Effector memory CD4-positive, alpha-beta T cell (primary cell): Measurements from ENCODE around the gene MOSPD3.

ENCODE experiments used
- DNase-seq, 3 donors: peaks; one replicate each; pipeline ENCODE4 v3.0.0-alpha.2; 2020
- H3K27ac ChIP-seq: 2 replicates; pipeline ENCODE4 v1.7.0; 2013; ENCODE audit warnings: mild to moderate bottlenecking, low read length, moderate library complexity; ENCODE audit not compliant: insufficient read depth, poor library complexity, severe bottlenecking
- H3K27me3 ChIP-seq: replicated peaks from 2 replicates; pipeline ENCODE4 v1.7.0; 2013; ENCODE audit warnings: mild to moderate bottlenecking, low read length; ENCODE audit not compliant: insufficient read depth, control insufficient read depth, poor library complexity, severe bottlenecking
- H3K36me3 ChIP-seq: 2 replicates; pipeline ENCODE4 v1.7.0; 2013; ENCODE audit warnings: mild to moderate bottlenecking, low read length, moderate library complexity; ENCODE audit not compliant: control insufficient read depth, insufficient read depth
- H3K4me1 ChIP-seq: 2 replicates; pipeline ENCODE4 v1.7.0; 2013; ENCODE audit warnings: low read length, mild to moderate bottlenecking; ENCODE audit not compliant: control insufficient read depth, insufficient read depth, poor library complexity, severe bottlenecking
- H3K4me3 ChIP-seq: 2 replicates; pipeline ENCODE4 v1.7.0; 2013; ENCODE audit warnings: low read length, low read depth, mild to moderate bottlenecking; ENCODE audit not compliant: insufficient read depth, poor library complexity, severe bottlenecking
- H3K9me3 ChIP-seq: 2 replicates; pipeline ENCODE4 v1.7.0; 2013; ENCODE audit warnings: mild to moderate bottlenecking, low read length, moderate library complexity; ENCODE audit not compliant: control insufficient read depth

Gene MOSPD3

DNA sequence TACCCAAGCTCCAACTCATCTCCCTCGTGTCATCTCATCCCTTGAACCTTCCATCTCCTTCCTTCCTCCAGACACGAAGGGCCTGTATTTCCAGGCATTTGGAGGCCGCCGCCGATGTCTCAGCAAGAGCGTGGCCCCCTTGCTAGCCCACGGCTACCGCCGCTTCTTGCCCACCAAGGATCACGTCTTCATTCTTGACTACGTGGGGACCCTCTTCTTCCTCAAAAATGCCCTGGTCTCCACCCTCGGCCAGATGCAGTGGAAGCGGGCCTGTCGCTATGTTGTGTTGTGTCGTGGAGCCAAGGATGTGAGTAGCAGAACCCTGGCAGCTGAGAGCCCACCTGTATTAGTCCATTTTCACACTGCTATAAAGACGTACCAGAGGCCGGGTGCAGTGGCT is 20.7 kb upstream of the MOSPD3 start:
- Histone ChIP-seq H3K36me3 (no peaks in the 10 kb centered on the region), H3K27me3 (no peaks in the 10 kb centered on the region), H3K9me3 (no peaks in the 10 kb centered on the region), H3K4me3 (no peak overlapping the region), H3K4me1 (peaks cover 6% of the 10 kb centered on the region), H3K27ac (no peak overlapping the region)
- DNase-seq: no peak

DNA sequence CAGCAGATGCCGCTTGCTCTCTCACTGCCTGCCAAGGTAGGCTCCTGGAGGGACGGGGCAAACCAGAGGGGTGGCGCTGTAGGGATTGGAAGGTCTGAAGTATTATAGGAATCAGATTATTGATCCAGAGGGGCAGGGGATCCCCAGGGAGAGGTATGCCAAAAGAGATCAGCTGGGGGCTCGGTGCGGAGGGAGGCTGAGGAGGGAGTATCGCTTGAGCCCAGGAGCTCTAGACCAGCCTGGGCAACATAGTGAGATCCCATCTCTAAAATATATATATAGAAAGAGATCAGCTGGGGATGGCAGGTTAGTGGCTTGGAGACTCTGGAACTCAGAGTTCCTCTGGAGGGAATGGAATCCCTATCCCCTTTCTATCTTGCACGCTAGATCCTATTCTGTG is 17.2 kb upstream of the MOSPD3 start:
- H3K27ac ChIP-seq: no peak overlapping the region
- DNase-seq: no peak
- no peaks in the 10 kb centered on the region for H3K27me3 ChIP-seq
- H3K4me3 ChIP-seq: no peak overlapping the region
- H3K36me3 ChIP-seq: no peaks in the 10 kb centered on the region
- H3K9me3 ChIP-seq: no peaks in the 10 kb centered on the region
- no peaks in the 10 kb centered on the region for H3K4me1 ChIP-seq

DNA sequence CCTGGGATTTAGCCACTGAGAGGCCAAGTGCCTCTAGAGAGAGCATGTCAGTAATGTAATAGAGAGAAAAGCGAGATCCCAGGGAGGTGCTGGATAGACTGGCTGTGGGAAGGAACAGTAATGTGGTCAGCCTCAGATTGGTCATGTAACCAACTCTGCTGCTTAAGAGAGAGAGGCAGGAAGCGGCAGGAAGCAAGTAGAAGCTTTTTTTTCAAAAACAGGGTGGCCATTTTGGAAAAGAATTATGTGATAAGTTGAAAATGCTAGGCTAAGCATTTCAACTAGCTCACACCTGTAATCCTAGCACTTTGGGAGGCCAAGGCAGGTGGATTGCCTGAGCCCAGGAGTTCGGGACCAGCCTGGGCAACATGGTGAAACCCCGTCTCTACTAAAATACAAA is 13.9 kb upstream of the MOSPD3 start:
- Histone ChIP-seq H3K27ac (no peak overlapping the region), H3K4me3 (no peak overlapping the region), H3K9me3 (no peaks in the 10 kb centered on the region), H3K36me3 (no peaks in the 10 kb centered on the region), H3K27me3 (no peaks in the 10 kb centered on the region), H3K4me1 (no peaks in the 10 kb centered on the region)
- no peak for DNase-seq

DNA sequence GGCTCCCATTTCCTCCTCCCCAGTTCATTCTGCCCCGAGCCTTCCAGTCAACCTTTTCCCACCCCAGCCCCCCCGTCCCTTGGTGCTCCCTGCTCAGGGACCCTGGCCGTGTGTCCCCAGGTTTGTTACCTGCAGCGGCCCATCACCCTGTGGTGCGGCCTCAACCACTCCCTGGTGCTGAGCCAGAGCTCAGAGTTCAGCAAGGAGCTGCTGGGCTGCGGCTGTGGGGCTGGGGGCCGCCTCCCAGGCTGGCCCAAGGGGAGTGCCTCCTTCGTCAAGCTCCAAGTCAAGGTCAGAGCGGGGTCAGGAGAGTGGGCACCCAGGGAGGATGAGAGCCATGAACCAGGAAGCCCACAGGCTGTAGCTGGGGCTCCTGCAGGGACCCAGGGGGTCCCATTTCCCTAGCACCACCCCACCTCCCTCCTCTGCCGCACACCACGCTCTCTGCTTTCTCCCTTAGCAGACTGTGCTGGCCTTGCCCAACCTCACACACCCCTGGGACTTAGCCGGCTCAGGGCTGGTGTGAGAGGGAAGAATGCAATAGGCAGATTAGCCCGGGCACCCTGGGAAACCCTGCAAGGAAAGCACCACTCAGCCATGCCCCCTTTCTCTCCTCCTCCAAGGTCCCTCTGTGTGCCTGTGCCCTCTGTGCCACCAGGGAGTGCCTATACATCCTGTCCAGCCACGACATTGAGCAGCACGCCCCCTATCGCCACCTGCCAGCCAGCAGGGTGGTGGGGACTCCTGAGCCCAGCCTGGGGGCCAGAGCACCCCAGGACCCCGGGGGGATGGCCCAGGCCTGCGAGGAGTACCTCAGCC is 12.2 kb upstream of the MOSPD3 start:
- Histone ChIP-seq H3K36me3 (no peaks in the 10 kb centered on the region), H3K4me3 (no peak overlapping the region), H3K9me3 (no peaks in the 10 kb centered on the region), H3K4me1 (peaks cover 6% of the 10 kb centered on the region), H3K27ac (no peak overlapping the region), H3K27me3 (no peaks in the 10 kb centered on the region)
- no peak for DNase-seq

DNA sequence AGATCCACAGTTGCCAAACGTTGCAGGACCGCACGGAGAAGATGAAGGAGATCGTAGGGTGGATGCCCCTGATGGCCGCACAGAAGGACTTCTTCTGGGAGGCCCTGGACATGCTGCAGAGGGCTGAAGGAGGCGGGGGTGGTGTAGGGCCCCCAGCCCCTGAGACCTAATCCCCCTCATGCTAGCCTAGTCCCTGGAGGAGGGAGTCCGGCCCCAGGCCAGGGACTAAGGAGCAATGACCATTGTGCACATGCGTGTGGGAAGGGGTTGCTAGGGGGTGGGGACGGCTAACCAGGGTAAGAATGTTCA is 11.7 kb upstream of the MOSPD3 start:
- H3K27ac ChIP-seq: no peak overlapping the region
- no peaks in the 10 kb centered on the region for H3K27me3 ChIP-seq
- H3K4me3 ChIP-seq: no peak overlapping the region
- H3K36me3 ChIP-seq: no peaks in the 10 kb centered on the region
- no peak for DNase-seq
- no peaks in the 10 kb centered on the region for H3K9me3 ChIP-seq
- H3K4me1 ChIP-seq: peaks cover 7% of the 10 kb centered on the region

DNA sequence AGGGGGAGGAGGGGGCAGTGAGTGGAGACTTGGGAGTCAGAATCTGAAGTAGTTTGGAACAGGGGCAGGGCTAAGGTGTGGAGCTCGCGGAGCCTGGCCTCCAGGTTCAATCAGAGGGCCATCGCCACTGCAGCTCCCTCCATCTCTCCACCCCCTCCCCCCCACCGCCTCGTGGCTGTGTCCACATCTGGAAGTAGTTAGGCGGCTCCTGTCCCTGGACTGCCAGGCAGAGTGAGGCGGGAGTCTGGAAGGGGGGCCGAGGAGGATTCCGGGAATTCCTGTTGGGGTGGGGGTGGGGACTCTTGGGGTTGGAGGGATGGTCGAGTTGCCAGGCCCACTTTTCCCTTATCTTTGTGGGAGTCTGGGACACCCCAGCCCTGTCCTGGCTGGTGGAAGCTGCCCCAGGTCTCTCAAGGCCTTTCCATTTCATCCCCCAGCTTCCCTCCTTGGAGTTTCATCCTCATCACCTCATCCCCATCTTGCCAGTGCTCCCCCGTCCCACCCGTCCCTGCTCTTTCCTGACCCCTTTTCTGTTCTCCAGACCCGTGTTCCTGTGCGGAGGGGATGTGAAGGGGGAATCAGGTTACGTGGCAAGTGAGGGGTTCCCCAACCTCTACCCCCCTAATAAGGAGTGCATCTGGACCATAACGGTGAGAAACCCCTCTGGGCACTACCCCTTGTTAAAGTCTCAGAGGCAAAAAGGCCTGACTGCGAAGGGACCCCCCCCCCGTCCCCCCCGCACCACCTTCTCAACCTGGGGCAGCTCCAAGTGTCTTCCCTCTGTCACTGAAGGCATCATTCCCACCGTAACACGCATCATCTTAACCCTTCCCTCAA is 9.2 kb upstream of the MOSPD3 start:
- Histone ChIP-seq H3K27me3 (no peaks in the 10 kb centered on the region), H3K4me1 (peaks cover 10% of the 10 kb centered on the region), H3K27ac (no peak overlapping the region), H3K4me3 (no peak overlapping the region), H3K36me3 (no peaks in the 10 kb centered on the region), H3K9me3 (no peaks in the 10 kb centered on the region)
- DNase-seq: no peak

DNA sequence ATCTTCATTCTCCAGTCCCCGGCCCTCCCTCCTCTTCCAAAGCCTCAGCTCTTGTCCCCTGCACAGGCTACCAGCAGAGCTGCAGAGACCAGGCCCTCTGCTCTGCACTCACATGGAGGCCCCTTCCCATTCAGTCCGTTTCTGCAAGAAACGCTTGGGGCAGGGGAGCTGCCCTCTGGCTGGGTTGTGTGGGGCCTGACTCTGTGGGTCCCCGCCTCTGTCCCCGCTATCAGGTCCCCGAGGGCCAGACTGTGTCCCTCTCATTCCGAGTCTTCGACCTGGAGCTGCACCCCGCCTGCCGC is 8.7 kb upstream of the MOSPD3 start:
- peak overlapping the region; percentile 75 for H3K27ac ChIP-seq
- H3K27me3 ChIP-seq: no peaks in the 10 kb centered on the region
- H3K36me3 ChIP-seq: no peaks in the 10 kb centered on the region
- DNase-seq: no peak
- no peaks in the 10 kb centered on the region for H3K9me3 ChIP-seq
- peaks cover 10% of the 10 kb centered on the region for H3K4me1 ChIP-seq
- peak overlapping the region; percentile 56 for H3K4me3 ChIP-seq

DNA sequence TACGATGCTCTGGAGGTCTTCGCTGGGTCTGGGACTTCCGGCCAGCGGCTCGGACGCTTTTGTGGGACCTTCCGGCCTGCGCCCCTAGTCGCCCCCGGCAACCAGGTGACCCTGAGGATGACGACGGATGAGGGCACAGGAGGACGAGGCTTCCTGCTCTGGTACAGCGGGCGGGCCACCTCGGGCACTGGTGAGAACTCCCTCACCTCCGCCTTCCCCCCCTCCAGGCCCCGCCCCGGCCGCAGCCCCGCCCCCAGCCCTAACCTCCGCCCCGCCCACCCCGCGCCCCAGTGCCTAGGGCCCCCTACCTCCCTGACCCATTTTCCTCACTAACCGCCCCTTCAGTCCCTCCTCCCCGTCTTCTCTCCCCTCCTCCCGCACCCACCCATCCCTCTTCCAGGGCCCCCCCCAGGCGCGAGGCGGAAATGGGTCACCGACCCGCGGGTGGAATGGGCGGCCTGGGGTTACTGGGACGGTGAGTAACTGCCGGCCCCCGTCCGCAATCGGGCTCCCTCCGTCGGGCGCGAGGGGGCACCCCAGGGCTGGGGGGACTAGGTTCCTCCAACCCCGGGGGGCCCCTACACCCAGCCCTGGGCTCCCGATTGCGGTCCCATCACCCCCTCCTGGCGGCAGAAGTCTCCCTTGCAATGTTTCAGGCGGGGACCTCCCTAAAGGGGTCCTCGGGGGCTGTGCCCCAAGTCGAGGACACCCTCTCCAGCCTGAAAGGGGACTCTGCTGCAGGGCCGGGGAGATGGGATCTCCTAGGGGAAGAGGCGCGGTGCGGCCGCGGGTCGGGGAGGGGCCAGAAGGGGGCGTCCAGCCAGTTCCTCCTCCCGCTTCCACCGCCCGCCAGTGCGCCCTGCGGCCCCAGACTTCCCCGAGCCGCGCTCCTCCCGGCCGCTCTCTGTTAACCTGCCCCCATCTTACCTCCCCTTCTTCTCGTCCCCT is 8.0 kb upstream of the MOSPD3 start:
- no peaks in the 10 kb centered on the region for H3K36me3 ChIP-seq
- H3K4me3 ChIP-seq: peak overlapping the region; percentile 56
- H3K4me1 ChIP-seq: peaks cover 10% of the 10 kb centered on the region
- H3K9me3 ChIP-seq: no peaks in the 10 kb centered on the region
- peak; percentile 72 to 86 (median 76) for DNase-seq
- peak overlapping the region; percentile 75 for H3K27ac ChIP-seq
- no peaks in the 10 kb centered on the region for H3K27me3 ChIP-seq

DNA sequence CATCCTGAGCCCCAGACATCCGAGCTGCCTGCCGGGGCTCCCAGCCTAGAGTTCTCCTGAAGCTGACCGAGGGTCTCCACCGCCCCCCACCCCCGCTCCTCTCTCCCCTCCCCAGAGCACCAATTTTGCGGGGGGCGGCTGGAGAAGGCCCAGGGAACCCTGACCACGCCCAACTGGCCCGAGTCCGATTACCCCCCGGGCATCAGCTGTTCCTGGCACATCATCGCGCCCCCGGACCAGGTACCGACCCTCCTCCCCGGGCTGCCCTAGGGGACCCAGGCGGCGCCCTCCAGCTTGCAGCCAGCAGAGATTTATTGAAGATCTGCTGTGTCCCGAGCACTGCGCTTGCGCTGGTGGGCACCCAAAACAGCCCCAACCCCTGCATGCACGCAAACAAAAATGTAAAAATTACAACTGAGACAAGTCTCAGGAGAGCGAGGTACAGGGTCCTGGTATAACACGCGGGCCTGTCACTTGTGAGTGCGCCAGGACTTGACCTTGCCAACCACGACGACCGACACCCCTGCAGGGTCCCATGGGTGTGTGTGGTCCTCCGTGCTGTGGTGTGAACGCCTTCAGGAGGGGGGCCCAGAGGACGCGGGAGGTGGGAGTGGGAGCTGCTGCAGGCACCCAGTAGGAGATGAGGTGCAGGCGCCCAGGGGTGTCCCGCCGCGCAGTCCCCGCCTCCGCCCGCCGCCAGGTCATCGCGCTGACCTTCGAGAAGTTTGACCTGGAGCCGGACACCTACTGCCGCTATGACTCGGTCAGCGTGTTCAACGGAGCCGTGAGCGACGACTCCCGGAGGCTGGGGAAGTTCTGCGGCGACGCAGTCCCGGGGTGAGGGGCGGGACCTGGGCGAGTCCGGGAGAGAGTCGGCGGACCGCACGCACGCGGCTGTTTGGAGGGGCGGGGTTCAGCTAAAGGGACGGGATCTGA is 7.1 kb upstream of the MOSPD3 start:
- H3K9me3 ChIP-seq: no peaks in the 10 kb centered on the region
- H3K4me3 ChIP-seq: peak overlapping the region; percentile 56
- DNase-seq: no peak
- no peaks in the 10 kb centered on the region for H3K27me3 ChIP-seq
- no peaks in the 10 kb centered on the region for H3K36me3 ChIP-seq
- peaks cover 10% of the 10 kb centered on the region for H3K4me1 ChIP-seq
- peak overlapping the region; percentile 41 for H3K27ac ChIP-seq
